IPS-18c (cell line): ENCODE results near the gene ERCC4.
A peak's percentile ranks its signal among the peaks of the same experiment; 100 is the strongest.

Experiments
- H3K4me3 ChIP-seq: 2 replicates; pipeline ENCODE4 v1.7.0; 2013; ENCODE audit warnings: low read depth, mild to moderate bottlenecking, low read length, moderate library complexity; ENCODE audit not compliant: insufficient read depth
- H3K9me3 ChIP-seq: one replicate; pipeline ENCODE4 v1.6.1; 2013; ENCODE audit warnings: mild to moderate bottlenecking, low read length, moderate library complexity; ENCODE audit not compliant: control insufficient read depth, insufficient read depth

ERCC4 gene

GRCh38 chr16:13935408-13935807, 15.5 kb downstream of the ERCC4 start:
- H3K9me3 ChIP-seq = no peaks in the 10 kb centered on the region
- H3K4me3 ChIP-seq = no peak overlapping the region

- Histone ChIP-seq H3K4me3 (no peak overlapping the region), H3K9me3 (no peaks in the 10 kb centered on the region)
These were observed 16.2 kb downstream of the ERCC4 start for GRCh38 chr16:13936155-13936554.

- Histone ChIP-seq H3K9me3 (no peaks in the 10 kb centered on the region), H3K4me3 (no peak overlapping the region)
These were observed 16.7 kb downstream of the ERCC4 start for GRCh38 chr16:13936596-13937081.

- no peaks in the 10 kb centered on the region for H3K9me3 ChIP-seq
- no peak overlapping the region for H3K4me3 ChIP-seq
These were observed 17.5 kb downstream of the ERCC4 start for GRCh38 chr16:13937411-13937810.

GRCh38 chr16:13938480-13938879, 18.5 kb downstream of the ERCC4 start:
- no peaks in the 10 kb centered on the region for H3K9me3 ChIP-seq
- no peak overlapping the region for H3K4me3 ChIP-seq

GRCh38 chr16:13939821-13940220, 19.9 kb downstream of the ERCC4 start:
- no peaks in the 10 kb centered on the region for H3K9me3 ChIP-seq
- no peak overlapping the region for H3K4me3 ChIP-seq

GRCh38 chr16:13940397-13940933, 20.5 kb downstream of the ERCC4 start:
- no peaks in the 10 kb centered on the region for H3K9me3 ChIP-seq

GRCh38 chr16:13944816-13945215, 24.9 kb downstream of the ERCC4 start:
- Histone ChIP-seq H3K4me3 (no peak overlapping the region), H3K9me3 (no peaks in the 10 kb centered on the region)

More at GRCh38 chr16:13940397-13940933, 20.5 kb downstream of the ERCC4 start:
- no peak overlapping the region for H3K4me3 ChIP-seq

GRCh38 chr16:13945744-13946485, 26.0 kb downstream of the ERCC4 start:
- H3K9me3 ChIP-seq = no peaks in the 10 kb centered on the region
- H3K4me3 ChIP-seq = no peak overlapping the region

GRCh38 chr16:13948086-13948485, 28.1 kb downstream of the ERCC4 start:
- H3K9me3 ChIP-seq = no peaks in the 10 kb centered on the region
- H3K4me3 ChIP-seq = no peak overlapping the region

- Histone ChIP-seq H3K9me3 (no peaks in the 10 kb centered on the region), H3K4me3 (no peak overlapping the region)
These were observed 31.0 kb downstream of the ERCC4 start for GRCh38 chr16:13950821-13951547.

GRCh38 chr16:13951611-13952010, 31.7 kb downstream of the ERCC4 start:
- Histone ChIP-seq H3K4me3 (no peak overlapping the region), H3K9me3 (no peaks in the 10 kb centered on the region)

- no peaks in the 10 kb centered on the region for H3K9me3 ChIP-seq
- no peak overlapping the region for H3K4me3 ChIP-seq
These were observed 33.5 kb downstream of the ERCC4 start for GRCh38 chr16:13953501-13953900.

GRCh38 chr16:13956635-13957196, 36.8 kb downstream of the ERCC4 start:
- H3K4me3 ChIP-seq = no peak overlapping the region
- H3K9me3 ChIP-seq = no peaks in the 10 kb centered on the region

GRCh38 chr16:13957197-13958078, 37.5 kb downstream of the ERCC4 start:
- no peaks in the 10 kb centered on the region for H3K9me3 ChIP-seq
- 0 out of 2 replicates have a peak overlapping the region, but pooled peaks have one; percentile 9 for H3K4me3 ChIP-seq

GRCh38 chr16:13958474-13958873, 38.5 kb downstream of the ERCC4 start:
- Histone ChIP-seq H3K4me3 (no peak overlapping the region), H3K9me3 (no peaks in the 10 kb centered on the region)

GRCh38 chr16:13959626-13960025, 39.7 kb downstream of the ERCC4 start:
- H3K9me3 ChIP-seq = no peaks in the 10 kb centered on the region
- H3K4me3 ChIP-seq = no peak overlapping the region
